Measurements from ENCODE around the gene CCDC134.
A peak's percentile ranks its signal among the peaks of the same experiment; 100 is the strongest.

CCDC134 gene

GRCh38 chr22:41857155-41857859, 56.8 kb downstream of the CCDC134 start:
- ChIA-PET CTCF (interaction anchor here (0.5 to 4.9 kb wide), 31 partner anchors 11 to 223 kb away, joined by 3 to 61 read pairs (median 4); partner anchors contain the start of genes CENPM and SREBF2), POLR2A (interaction anchor here (0.6 to 1.9 kb wide), 4 partner anchors 13 to 160 kb away, joined by 3 to 7 read pairs (median 4); partner anchors contain the start of gene SREBF2)
- peaks cover 0 to 4% of the 10 kb centered on the region in 2 experiments; a peak in 1 of 3 replicates for H3K36me3 ChIP-seq (ENCODE audit: control insufficient read depth in 2 of 2, insufficient read depth in 1 of 2, low read length in 2 of 2)
- H3K9me3 ChIP-seq (ENCODE audit: control insufficient read depth, insufficient read depth, low read depth, low read length) = no peaks in the 10 kb centered on the region
- peaks cover 10% of the 10 kb centered on the region for H3K4me1 ChIP-seq (ENCODE audit: control insufficient read depth, insufficient read depth, low read length)
- H3K4me3 ChIP-seq (ENCODE audit: low read depth, low read length) = no peak overlapping the region
- no peak overlapping the region for H3K27ac ChIP-seq (ENCODE audit: extremely low read depth, low read depth, low read length)
- TF ChIP-seq ZNF416 (tag by site-specific recombination; IDR thresholded peaks at IDR 0.05) (no peak), EGR2 (tag by site-specific recombination; IDR thresholded peaks at IDR 0.05; ENCODE audit: low read depth) (peak; percentile 25; the same call in 1 of the 2 replicates), ZNF600 (tag by site-specific recombination; IDR thresholded peaks at IDR 0.05) (no peak), ZNF350 (tag by site-specific recombination; IDR thresholded peaks at IDR 0.05) (no peak), ZNF544 (tag by site-specific recombination; IDR thresholded peaks at IDR 0.05) (no peak), ZNF146 (tag by site-specific recombination; IDR thresholded peaks at IDR 0.05) (no peak), ZBTB20 (tag by site-specific recombination; IDR thresholded peaks at IDR 0.05) (no peak), ZNF830 (tag by site-specific recombination; IDR thresholded peaks at IDR 0.05; ENCODE audit: low read depth) (no peak), ZIC2 (tag by site-specific recombination; IDR thresholded peaks at IDR 0.05) (no peak), ZNF248 (tag by site-specific recombination; IDR thresholded peaks at IDR 0.05) (no peak), BCL6B (tag by site-specific recombination; IDR thresholded peaks at IDR 0.05) (no peak), GLIS2 (tag by site-specific recombination; IDR thresholded peaks at IDR 0.05) (no peak), ZBTB21 (tag by site-specific recombination; IDR thresholded peaks at IDR 0.05) (no peak), ZNF266 (tag by site-specific recombination; IDR thresholded peaks at IDR 0.05; ENCODE audit: low read depth) (no peak), ZNF404 (tag by site-specific recombination; IDR thresholded peaks at IDR 0.05) (no peak), PRDM1 (tag by site-specific recombination; IDR thresholded peaks at IDR 0.05) (0 out of 2 replicates have a peak, but pooled peaks have one; percentile 14), ZEB2 (tag by site-specific recombination; IDR thresholded peaks at IDR 0.05) (0 out of 2 replicates have a peak, but pooled peaks have one; percentile 24), ZNF488 (tag by site-specific recombination; IDR thresholded peaks at IDR 0.05) (no peak), ZBTB6 (tag by site-specific recombination; IDR thresholded peaks at IDR 0.05) (no peak), WT1 (tag by site-specific recombination; IDR thresholded peaks at IDR 0.05) (no peak), ZNF324 (tag by site-specific recombination; IDR thresholded peaks at IDR 0.05) (no peak)
- TF ChIP-seq, protein P1, sequence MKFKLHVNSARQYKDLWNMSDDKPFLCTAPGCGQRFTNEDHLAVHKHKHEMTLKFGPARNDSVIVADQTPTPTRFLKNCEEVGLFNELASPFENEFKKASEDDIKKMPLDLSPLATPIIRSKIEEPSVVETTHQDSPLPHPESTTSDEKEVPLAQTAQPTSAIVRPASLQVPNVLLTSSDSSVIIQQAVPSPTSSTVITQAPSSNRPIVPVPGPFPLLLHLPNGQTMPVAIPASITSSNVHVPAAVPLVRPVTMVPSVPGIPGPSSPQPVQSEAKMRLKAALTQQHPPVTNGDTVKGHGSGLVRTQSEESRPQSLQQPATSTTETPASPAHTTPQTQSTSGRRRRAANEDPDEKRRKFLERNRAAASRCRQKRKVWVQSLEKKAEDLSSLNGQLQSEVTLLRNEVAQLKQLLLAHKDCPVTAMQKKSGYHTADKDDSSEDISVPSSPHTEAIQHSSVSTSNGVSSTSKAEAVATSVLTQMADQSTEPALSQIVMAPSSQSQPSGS (tag by site-specific recombination; IDR thresholded peaks at IDR 0.05; ENCODE audit: low read depth) = no peak
- TF ChIP-seq, protein P2, sequence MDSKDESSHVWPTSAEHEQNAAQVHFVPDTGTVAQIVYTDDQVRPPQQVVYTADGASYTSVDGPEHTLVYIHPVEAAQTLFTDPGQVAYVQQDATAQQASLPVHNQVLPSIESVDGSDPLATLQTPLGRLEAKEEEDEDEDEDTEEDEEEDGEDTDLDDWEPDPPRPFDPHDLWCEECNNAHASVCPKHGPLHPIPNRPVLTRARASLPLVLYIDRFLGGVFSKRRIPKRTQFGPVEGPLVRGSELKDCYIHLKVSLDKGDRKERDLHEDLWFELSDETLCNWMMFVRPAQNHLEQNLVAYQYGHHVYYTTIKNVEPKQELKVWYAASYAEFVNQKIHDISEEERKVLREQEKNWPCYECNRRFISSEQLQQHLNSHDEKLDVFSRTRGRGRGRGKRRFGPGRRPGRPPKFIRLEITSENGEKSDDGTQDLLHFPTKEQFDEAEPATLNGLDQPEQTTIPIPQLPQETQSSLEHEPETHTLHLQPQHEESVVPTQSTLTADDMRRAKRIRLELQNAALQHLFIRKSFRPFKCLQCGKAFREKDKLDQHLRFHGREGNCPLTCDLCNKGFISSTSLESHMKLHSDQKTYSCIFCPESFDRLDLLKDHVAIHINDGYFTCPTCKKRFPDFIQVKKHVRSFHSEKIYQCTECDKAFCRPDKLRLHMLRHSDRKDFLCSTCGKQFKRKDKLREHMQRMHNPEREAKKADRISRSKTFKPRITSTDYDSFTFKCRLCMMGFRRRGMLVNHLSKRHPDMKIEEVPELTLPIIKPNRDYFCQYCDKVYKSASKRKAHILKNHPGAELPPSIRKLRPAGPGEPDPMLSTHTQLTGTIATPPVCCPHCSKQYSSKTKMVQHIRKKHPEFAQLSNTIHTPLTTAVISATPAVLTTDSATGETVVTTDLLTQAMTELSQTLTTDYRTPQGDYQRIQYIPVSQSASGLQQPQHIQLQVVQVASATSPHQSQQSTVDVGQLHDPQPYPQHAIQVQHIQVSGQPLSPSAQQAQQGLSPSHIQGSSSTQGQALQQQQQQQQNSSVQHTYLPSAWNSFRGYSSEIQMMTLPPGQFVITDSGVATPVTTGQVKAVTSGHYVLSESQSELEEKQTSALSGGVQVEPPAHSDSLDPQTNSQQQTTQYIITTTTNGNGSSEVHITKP (tag by site-specific recombination; IDR thresholded peaks at IDR 0.05) = peak; percentile 68
- TF ChIP-seq, protein P3, sequence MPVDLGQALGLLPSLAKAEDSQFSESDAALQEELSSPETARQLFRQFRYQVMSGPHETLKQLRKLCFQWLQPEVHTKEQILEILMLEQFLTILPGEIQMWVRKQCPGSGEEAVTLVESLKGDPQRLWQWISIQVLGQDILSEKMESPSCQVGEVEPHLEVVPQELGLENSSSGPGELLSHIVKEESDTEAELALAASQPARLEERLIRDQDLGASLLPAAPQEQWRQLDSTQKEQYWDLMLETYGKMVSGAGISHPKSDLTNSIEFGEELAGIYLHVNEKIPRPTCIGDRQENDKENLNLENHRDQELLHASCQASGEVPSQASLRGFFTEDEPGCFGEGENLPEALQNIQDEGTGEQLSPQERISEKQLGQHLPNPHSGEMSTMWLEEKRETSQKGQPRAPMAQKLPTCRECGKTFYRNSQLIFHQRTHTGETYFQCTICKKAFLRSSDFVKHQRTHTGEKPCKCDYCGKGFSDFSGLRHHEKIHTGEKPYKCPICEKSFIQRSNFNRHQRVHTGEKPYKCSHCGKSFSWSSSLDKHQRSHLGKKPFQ (tag by site-specific recombination; IDR thresholded peaks at IDR 0.05) = no peak
- TF ChIP-seq, protein P4, sequence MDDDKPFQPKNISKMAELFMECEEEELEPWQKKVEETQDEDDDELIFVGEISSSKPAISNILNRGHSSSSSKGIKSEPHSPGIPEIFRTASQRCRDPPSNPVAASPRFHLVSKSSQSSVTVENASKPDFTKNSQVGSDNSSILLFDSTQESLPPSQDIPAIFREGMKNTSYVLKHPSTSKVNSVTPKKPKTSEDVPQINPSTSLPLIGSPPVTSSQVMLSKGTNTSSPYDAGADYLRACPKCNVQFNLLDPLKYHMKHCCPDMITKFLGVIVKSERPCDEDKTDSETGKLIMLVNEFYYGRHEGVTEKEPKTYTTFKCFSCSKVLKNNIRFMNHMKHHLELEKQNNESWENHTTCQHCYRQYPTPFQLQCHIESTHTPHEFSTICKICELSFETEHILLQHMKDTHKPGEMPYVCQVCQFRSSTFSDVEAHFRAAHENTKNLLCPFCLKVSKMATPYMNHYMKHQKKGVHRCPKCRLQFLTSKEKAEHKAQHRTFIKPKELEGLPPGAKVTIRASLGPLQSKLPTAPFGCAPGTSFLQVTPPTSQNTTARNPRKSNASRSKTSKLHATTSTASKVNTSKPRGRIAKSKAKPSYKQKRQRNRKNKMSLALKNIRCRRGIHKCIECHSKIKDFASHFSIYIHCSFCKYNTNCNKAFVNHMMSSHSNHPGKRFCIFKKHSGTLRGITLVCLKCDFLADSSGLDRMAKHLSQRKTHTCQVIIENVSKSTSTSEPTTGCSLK (tag by site-specific recombination; IDR thresholded peaks at IDR 0.05) = no peak

All from HEK293 (cell line).